ENCODE measurements around the gene FAM180B.

- no peak for TF ChIP-seq POLR2AphosphoS5 (IDR thresholded peaks at IDR 0.05)
- TF ChIP-seq, protein P1, sequence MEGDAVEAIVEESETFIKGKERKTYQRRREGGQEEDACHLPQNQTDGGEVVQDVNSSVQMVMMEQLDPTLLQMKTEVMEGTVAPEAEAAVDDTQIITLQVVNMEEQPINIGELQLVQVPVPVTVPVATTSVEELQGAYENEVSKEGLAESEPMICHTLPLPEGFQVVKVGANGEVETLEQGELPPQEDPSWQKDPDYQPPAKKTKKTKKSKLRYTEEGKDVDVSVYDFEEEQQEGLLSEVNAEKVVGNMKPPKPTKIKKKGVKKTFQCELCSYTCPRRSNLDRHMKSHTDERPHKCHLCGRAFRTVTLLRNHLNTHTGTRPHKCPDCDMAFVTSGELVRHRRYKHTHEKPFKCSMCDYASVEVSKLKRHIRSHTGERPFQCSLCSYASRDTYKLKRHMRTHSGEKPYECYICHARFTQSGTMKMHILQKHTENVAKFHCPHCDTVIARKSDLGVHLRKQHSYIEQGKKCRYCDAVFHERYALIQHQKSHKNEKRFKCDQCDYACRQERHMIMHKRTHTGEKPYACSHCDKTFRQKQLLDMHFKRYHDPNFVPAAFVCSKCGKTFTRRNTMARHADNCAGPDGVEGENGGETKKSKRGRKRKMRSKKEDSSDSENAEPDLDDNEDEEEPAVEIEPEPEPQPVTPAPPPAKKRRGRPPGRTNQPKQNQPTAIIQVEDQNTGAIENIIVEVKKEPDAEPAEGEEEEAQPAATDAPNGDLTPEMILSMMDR (IDR thresholded peaks at IDR 0.05): no peak
Observed at GRCh38 chr11:47620836-47621378, 34.4 kb downstream of the FAM180B start.
